GM08714 (cell line): Measurements from ENCODE around the gene DAD1.
"Not testable (repeated sequence)": the region's sequence is repeated elsewhere in the genome, so short reads cannot be mapped to it uniquely, and the experiment has no call there.

Source experiments
- H3K4me3 ChIP-seq: fragments of 200-500 bp; sonication (Bioruptor generic); 2 replicates; pipeline ENCODE4 v1.5.1; 2014; ENCODE audit warnings: mild to moderate bottlenecking, low read length, inconsistent platforms
- ZNF274 ChIP-seq: IDR thresholded peaks from 2 replicates; pipeline ENCODE4 v1.6.1; 2012; ENCODE audit warnings: mild to moderate bottlenecking, low read depth, low read length

Gene DAD1

DNA sequence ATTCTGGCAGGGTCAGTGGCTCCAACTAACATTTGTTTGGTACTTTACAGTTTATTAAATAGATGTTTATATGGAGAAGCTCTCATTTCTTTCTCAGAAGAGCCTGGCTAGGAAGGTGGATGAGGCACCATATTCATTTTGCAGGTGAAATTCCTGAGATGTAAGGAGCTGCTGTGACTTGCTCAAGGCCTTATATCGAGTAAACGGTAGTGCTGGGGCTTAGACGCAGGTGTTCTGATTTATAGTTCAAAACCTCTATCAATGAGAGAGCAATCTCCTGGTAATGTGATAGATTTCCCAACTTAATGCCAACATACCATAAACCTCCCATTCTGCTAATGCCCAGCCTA lies 42.3 kb downstream of the DAD1 start:
- no peak overlapping the region for H3K4me3 ChIP-seq

DNA sequence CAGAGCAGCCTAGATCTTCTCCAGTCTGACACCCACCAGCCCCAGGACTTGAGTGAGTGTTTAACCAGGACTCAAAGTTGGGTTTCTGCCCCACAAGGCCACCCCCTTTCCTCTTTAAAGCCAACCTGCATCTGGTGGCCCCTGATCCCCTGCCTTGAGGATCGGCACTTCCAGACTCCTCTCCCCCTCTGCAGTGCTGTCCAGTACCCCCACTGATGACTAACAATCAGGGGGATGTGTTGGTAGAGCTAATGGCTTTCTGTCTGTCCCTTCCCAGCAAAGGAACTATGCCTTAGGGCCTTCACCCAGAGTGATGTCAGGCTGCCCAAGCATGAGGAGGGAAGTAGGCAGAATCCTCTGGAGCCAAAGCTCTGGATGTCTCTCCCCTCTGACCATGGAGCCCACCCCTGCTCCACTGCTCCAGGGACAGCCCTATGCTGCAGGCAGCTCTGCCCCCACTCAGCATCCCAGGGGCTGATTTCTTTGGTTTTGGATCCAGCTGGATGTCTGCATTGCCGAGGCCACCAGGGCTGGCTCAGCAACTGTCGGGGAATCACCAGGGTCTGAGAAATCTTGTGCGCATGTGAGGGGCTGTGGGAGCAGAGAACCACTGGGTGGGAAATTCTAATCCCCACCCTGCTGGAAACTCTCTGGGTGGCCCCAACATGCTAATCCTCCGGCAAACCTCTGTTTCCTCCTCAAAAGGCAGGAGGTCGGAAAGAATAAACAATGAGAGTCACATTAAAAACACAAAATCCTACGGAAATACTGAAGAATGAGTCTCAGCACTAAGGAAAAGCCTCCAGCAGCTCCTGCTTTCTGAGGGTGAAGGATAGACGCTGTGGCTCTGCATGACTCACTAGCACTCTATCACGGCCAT lies 42.9 kb downstream of the DAD1 start:
- H3K4me3 ChIP-seq = no peak overlapping the region
- no peak for TF ChIP-seq ZNF274

More for the DNA sequence above, 42.3 kb downstream of the DAD1 start:
- no peak for TF ChIP-seq ZNF274

DNA sequence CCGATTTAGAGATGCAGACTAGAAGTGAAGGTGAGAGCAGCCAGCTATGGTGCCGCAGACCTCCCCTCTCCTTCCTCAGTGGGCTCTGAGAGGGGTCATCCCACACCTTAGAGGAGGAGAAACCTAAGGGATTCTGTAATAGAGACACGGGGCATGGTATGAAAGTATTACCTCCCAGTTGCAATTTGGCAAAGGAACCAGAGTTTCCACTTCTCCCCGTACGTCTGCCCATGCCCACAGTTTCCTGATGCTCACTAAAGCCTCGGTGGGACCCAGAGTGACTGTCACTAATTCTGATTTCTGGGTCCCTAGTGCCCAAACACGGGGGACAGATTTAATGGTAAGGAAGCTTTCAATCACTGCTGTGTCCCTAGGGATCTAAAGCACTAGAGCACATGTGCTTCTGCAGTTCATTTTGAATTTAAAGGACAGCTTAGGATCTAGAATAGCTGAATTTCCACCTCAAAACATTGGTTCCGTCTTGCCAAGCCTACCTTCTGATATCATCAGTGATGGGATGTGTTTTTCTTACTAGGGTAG lies 44.1 kb downstream of the DAD1 start:
- no peak for TF ChIP-seq ZNF274
- H3K4me3 ChIP-seq = no peak overlapping the region

- no peak for TF ChIP-seq ZNF274
- H3K4me3 ChIP-seq = no peak overlapping the region
Observed at GRCh38 chr14:22544406-22544805, 44.6 kb downstream of the DAD1 start.

GRCh38 chr14:22543570-22544357 lies 45.3 kb downstream of the DAD1 start:
- H3K4me3 ChIP-seq = not testable (repeated sequence)

GRCh38 chr14:22542360-22542759 lies 46.7 kb downstream of the DAD1 start:
- no peak overlapping the region for H3K4me3 ChIP-seq
- no peak for TF ChIP-seq ZNF274

DNA sequence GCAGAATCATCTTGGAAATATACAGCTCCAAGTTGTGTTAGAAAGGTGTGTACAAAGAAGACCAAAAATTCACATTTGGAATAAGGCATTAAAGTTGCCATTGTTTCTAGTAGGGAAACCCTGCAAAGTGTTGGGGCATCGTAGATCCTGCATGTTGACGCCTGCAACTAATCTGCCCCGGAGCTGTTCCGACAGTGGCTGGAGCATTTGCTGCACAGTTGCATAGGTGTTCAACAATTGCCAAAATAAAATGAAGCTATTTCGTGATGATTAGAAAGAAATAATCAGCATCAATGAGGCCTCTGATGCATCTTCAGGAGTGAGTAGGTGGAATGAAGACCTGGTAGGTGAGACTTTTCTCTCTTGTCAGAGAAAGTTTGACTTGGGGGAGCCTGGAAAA lies 47.3 kb downstream of the DAD1 start:
- H3K4me3 ChIP-seq = no peak overlapping the region
- no peak for TF ChIP-seq ZNF274

GRCh38 chr14:22540811-22541360 lies 48.1 kb downstream of the DAD1 start:
- no peak overlapping the region for H3K4me3 ChIP-seq
- TF ChIP-seq ZNF274 = no peak

GRCh38 chr14:22540293-22540692 lies 48.7 kb downstream of the DAD1 start:
- H3K4me3 ChIP-seq = no peak overlapping the region
- no peak for TF ChIP-seq ZNF274

DNA sequence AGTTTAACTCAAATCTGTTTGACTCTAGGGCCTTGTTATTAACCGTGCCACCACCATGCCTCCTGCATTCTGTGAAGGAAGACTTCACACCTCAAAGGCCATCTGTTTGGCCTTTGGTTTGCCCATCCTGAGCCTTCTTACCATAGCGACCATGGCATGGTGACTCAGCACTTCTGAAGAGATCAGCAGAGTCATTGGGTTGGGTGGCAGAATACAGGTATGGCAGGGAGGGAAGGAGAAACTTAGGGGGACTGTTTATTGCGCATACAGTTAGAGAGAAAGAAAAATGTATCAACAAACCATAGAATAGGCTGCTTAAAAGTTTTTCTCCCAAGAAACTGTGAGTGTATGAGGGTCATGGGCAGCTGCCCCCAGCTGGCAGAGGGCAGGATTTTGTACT lies 49.2 kb downstream of the DAD1 start:
- no peak overlapping the region for H3K4me3 ChIP-seq
- no peak for TF ChIP-seq ZNF274

DNA sequence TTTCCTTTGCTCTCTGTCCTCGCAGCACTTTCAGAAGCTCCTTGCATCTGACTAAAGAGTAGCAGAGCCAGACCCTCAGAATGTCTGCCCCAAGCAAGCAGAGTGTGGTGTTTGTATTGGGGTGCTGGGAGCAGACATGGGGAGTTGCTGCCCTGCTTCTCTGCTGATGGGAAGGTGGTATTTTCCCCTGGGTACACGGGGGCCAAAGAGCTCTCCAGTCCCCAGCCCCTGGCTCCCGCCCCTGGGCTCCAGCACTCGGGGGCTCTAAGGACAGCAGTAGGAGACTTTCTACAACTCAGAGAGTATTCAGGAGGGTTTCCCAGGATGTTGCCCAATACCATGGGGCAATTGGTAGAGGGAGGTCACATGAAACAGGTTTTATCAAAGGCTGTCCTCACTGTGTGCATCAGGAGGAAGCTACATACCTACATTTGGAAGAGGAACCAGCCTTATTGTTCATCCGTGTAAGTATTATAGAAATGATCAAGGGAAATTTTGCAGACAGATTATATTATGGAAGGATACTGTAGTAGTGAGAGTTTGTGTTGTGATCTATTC lies 50.3 kb downstream of the DAD1 start:
- H3K4me3 ChIP-seq = no peak overlapping the region; the same call in 1 of the 2 replicates
- TF ChIP-seq ZNF274 = no peak

DNA sequence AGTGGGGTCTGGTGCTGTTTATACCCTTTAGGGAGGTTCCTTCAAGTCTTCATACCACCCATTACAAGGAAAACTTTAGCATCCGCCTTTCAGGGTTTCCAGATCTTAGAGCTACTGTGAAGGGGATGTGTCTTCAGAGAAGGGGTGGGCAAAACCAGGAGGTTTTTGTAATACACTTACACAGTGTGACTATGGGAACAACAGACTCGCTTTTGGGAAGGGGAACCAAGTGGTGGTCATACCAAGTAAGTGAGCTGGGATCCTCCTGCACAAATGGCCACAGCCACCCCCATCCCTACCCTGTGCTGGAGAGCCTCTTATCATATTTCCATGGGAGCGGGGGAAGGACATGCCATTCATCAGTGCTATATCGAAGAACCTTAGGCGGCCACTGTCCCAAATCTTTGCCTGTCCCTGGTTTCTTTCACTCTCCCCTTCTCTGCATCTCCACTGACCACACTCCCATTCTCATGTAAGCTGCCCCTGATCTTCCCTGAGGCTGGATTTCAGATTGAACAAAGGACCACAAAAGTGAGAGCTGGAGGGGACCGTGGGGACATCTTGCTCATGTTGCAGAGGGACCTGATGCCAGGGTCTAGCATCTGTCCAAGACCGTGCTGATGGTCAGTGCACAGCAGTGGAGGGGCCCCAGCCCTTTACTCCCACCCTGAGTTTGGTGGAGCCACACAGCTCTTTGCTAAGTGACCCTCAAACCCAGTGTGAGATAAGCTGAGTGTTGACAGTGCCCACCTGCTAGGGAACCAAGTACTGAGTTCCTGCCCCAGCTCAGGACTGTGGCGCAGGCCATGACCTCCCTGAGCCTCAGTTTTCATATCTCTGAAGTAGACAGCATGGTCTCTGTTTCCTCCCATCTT lies 51.4 kb downstream of the DAD1 start:
- no peak for TF ChIP-seq ZNF274
- no peak overlapping the region; the same call in 1 of the 2 replicates for H3K4me3 ChIP-seq

DNA sequence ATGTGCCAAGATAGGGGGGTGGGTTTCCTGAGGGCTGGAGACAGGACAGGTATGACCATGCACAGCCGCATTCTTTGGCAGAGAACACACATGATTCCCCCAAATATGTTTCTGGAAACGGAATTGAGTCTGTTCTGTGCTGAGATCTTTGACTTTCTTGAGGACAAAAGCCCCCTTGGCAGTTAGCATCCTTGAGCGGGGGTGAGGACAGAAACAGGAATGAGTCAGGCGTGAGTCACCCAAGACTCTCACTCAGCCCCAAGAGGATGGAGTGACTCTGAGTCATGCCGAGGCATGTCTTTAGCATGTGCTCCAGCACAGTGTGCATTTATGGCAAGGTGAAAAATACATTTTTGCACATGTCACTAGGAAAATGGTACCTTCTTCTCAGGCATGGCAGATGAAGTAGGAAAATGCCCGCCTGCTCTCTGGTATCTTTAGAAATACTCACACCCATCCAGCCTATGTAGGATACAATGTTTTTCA lies 52.1 kb downstream of the DAD1 start:
- peak overlapping the region; percentile 1; the same call in 1 of the 2 replicates for H3K4me3 ChIP-seq
- TF ChIP-seq ZNF274 = no peak

- no peak for TF ChIP-seq ZNF274
- H3K4me3 ChIP-seq = no peak overlapping the region; the same call in 1 of the 2 replicates
Observed at GRCh38 chr14:22535916-22536315, 53.1 kb downstream of the DAD1 start.
